WTC11 (cell line): ENCODE measurements around the gene SH3BP4. TPM values are rescaled to one million over a fixed set of nuclear protein-coding genes. Genes with fewer than 3 reads are reported as not detected.

Experiments
- ATAC-seq: fragments of 200-7000 bp; cut with Tn5 transposase; 2 replicates; pipeline ENCODE4 v1.10.0; 2021; ENCODE audit warnings: mild to moderate bottlenecking, moderate library complexity
- CTCF ChIA-PET: fragments of 300-600 bp; sonication (Branson Sonifier 250); formaldehyde crosslinking; loops from one replicate; lab custom pipeline; 2021; ENCODE audit warnings: antibody characterized with exemption; lab: Charles Lee
- POLR2A ChIA-PET: fragments of 350-600 bp; sonication (Branson Sonifier 250); formaldehyde crosslinking; loops from one replicate; lab custom pipeline; 2021; ENCODE audit warnings: antibody characterized with exemption; lab: Charles Lee
- DNase-seq: peaks from one replicate; pipeline ENCODE4 v3.0.0; 2021; ENCODE audit warnings: low spot score
- H3K27ac Mint-ChIP-seq: 2 replicates; pipeline ENCODE4 v1.8.0; 2021; ENCODE audit warnings: mixed read lengths
- H3K27me3 Mint-ChIP-seq: 2 replicates; pipeline ENCODE4 v1.8.0; 2021; ENCODE audit warnings: low read depth, mild to moderate bottlenecking, moderate library complexity, mixed read lengths
- H3K36me3 Mint-ChIP-seq: 2 replicates; pipeline ENCODE4 v1.8.0; 2021; ENCODE audit warnings: mixed read lengths
- H3K4me1 Mint-ChIP-seq: 2 replicates; pipeline ENCODE4 v1.8.0; 2022; ENCODE audit warnings: mixed read lengths
- H3K4me3 Mint-ChIP-seq: 2 replicates; pipeline ENCODE4 v1.8.0; 2021; ENCODE audit warnings: mild to moderate bottlenecking, moderate library complexity, mixed read lengths
- H3K9me3 Mint-ChIP-seq: 2 replicates; pipeline ENCODE4 v1.8.0; 2021; ENCODE audit warnings: mixed read lengths
- AR ChIP-seq: fragments of 250-450 bp; sonication (Bioruptor Pico); IDR thresholded peaks from 2 replicates; pipeline ENCODE4 v1.9.0; 2021; ENCODE audit warnings: mild to moderate bottlenecking
- ARID4B ChIP-seq: sonication (generic); formaldehyde crosslinking; IDR thresholded peaks from 2 replicates; pipeline ENCODE4 v1.8.0; 2023; ENCODE audit warnings: missing genetic modification reagents, mild to moderate bottlenecking, borderline replicate concordance
- CREB1 ChIP-seq: sonication (generic); formaldehyde crosslinking; IDR thresholded peaks from 2 replicates; pipeline ENCODE4 v1.8.0; 2023; ENCODE audit warnings: mild to moderate bottlenecking, missing genetic modification reagents
- CREM ChIP-seq: sonication (generic); formaldehyde crosslinking; IDR thresholded peaks from 2 replicates; pipeline ENCODE4 v1.8.1; 2022; ENCODE audit warnings: mild to moderate bottlenecking, missing genetic modification reagents, moderate library complexity
- ERG ChIP-seq: fragments of 250-450 bp; sonication (Bioruptor Pico); IDR thresholded peaks from 2 replicates; pipeline ENCODE4 v1.8.0; 2021; ENCODE audit warnings: mild to moderate bottlenecking
- FOXJ3 ChIP-seq: sonication (generic); formaldehyde crosslinking; IDR thresholded peaks from 2 replicates; pipeline ENCODE4 v1.9.0; 2021; ENCODE audit warnings: missing genetic modification reagents, mild to moderate bottlenecking, borderline replicate concordance
- FOXK1 ChIP-seq: sonication (generic); formaldehyde crosslinking; IDR thresholded peaks from 2 replicates; pipeline ENCODE4 v1.8.0; 2022; ENCODE audit warnings: mild to moderate bottlenecking, moderate library complexity, missing genetic modification reagents
- JAZF1 ChIP-seq: fragments of 250-450 bp; sonication (Bioruptor Pico); IDR thresholded peaks from 2 replicates; pipeline ENCODE4 v1.9.0; 2021; ENCODE audit warnings: moderate library complexity, mild to moderate bottlenecking, inconsistent platforms
- MLX ChIP-seq: sonication (generic); formaldehyde crosslinking; IDR thresholded peaks from 2 replicates; pipeline ENCODE4 v1.8.1; 2023; ENCODE audit warnings: mild to moderate bottlenecking, missing genetic modification reagents, moderate library complexity
- NFE2L1 ChIP-seq: sonication (generic); formaldehyde crosslinking; IDR thresholded peaks from 2 replicates; pipeline ENCODE4 v1.8.1; 2023; ENCODE audit warnings: missing genetic modification reagents
- NR1H2 ChIP-seq: sonication (generic); formaldehyde crosslinking; IDR thresholded peaks from 2 replicates; pipeline ENCODE4 v1.9.0; 2021; ENCODE audit warnings: mild to moderate bottlenecking, moderate library complexity, missing genetic modification reagents
- RELA ChIP-seq: sonication (generic); formaldehyde crosslinking; IDR thresholded peaks from 2 replicates; pipeline ENCODE4 v1.8.1; 2022; ENCODE audit warnings: missing genetic modification reagents, mild to moderate bottlenecking, borderline replicate concordance
- SMAD3 ChIP-seq: sonication (generic); formaldehyde crosslinking; IDR thresholded peaks from 2 replicates; pipeline ENCODE4 v1.8.0; 2022; ENCODE audit warnings: missing genetic modification reagents, mild to moderate bottlenecking, borderline replicate concordance
- TCF7 ChIP-seq: sonication (generic); formaldehyde crosslinking; IDR thresholded peaks from 2 replicates; pipeline ENCODE4 v1.8.0; 2022; ENCODE audit warnings: mild to moderate bottlenecking, low read depth, missing genetic modification reagents, moderate library complexity
- ZNF138 ChIP-seq: sonication (generic); formaldehyde crosslinking; conservative IDR thresholded peaks from 2 replicates; pipeline ENCODE4 v1.8.1; 2022; ENCODE audit warnings: mild to moderate bottlenecking, moderate library complexity, missing genetic modification reagents
- ZNF232 ChIP-seq: sonication (generic); formaldehyde crosslinking; IDR thresholded peaks from 2 replicates; pipeline ENCODE4 v1.8.0; 2022; ENCODE audit warnings: mild to moderate bottlenecking, missing genetic modification reagents
- ZNF263 ChIP-seq: sonication (generic); formaldehyde crosslinking; IDR thresholded peaks from 2 replicates; pipeline ENCODE4 v1.8.1; 2022; ENCODE audit warnings: low read depth, mild to moderate bottlenecking, moderate library complexity, missing genetic modification reagents
- ZNF416 ChIP-seq: fragments of 250-450 bp; sonication (Bioruptor Pico); IDR thresholded peaks from 2 replicates; pipeline ENCODE4 v1.9.0; 2021; ENCODE audit warnings: mild to moderate bottlenecking, inconsistent platforms
- ZSCAN18 ChIP-seq: fragments of 250-450 bp; sonication (Bioruptor Pico); IDR thresholded peaks from 2 replicates; pipeline ENCODE4 v2.1.2; 2022; ENCODE audit warnings: mild to moderate bottlenecking, moderate library complexity
- total RNA-seq: library from RNA; stranded (reverse); gene quantifications from 3 replicates; pipeline ENCODE4 v1.2.3, GENCODE V29; 2021

SH3BP4 gene
- total RNA-seq, 1 experiment from 2014 or later: 44.4 TPM

GRCh38 chr2:234955971-234956509 lies 4.2 kb downstream of the SH3BP4 start:
- H3K27me3 Mint-ChIP-seq: peaks cover 12% of the 10 kb centered on the region
- H3K4me1 Mint-ChIP-seq: peaks cover 84% of the 10 kb centered on the region
- peak; percentile 1 for DNase-seq
- peak overlapping the region; percentile 90 for H3K27ac Mint-ChIP-seq
- H3K4me3 Mint-ChIP-seq: no peak overlapping the region
- ATAC-seq: no peak
- H3K9me3 Mint-ChIP-seq: no peaks in the 10 kb centered on the region
- CTCF ChIA-PET: interaction anchor here (0.8 to 1.2 kb wide), 2 partner anchors 43 to 74 kb away, joined by 3 read pairs; no protein-coding TSS in a partner anchor
- TF ChIP-seq NR1H2 (CRISPR knock-in tag): no peak
- TF ChIP-seq ZNF138 (CRISPR knock-in tag): no peak
- no peak for TF ChIP-seq MLX (CRISPR knock-in tag)
- TF ChIP-seq ARID4B (CRISPR knock-in tag): no peak
- TF ChIP-seq FOXK1: no peak
- TF ChIP-seq ZNF263: no peak
- TF ChIP-seq SMAD3 (CRISPR knock-in tag): no peak
- TF ChIP-seq FOXJ3 (CRISPR knock-in tag): no peak
- TF ChIP-seq AR (CRISPR knock-in tag): no peak
- TF ChIP-seq ZNF416 (CRISPR knock-in tag): no peak
- TF ChIP-seq CREB1 (CRISPR knock-in tag): no peak
- TF ChIP-seq RELA (CRISPR knock-in tag): no peak
- TF ChIP-seq JAZF1 (CRISPR knock-in tag): no peak
- no peak for TF ChIP-seq ZSCAN18
- TF ChIP-seq TCF7 (CRISPR knock-in tag): no peak
- TF ChIP-seq, all 79 proteins: peak for 0
- POLR2A ChIA-PET: interaction anchor here (0.5 kb wide), 1 partner anchor 273 kb away, joined by 4 read pairs; no protein-coding TSS in a partner anchor
- H3K36me3 Mint-ChIP-seq: no peaks in the 10 kb centered on the region

- no peaks in the 10 kb centered on the region for H3K36me3 Mint-ChIP-seq
- ATAC-seq: no peak
- no peak for TF ChIP-seq ZNF232 (CRISPR knock-in tag)
- no peak for TF ChIP-seq NFE2L1
- TF ChIP-seq CREM (CRISPR knock-in tag): no peak
- TF ChIP-seq ERG (CRISPR knock-in tag): no peak
- no peak for TF ChIP-seq RELA (CRISPR knock-in tag)
- TF ChIP-seq, all 79 proteins: peak for 0
- Mint-ChIP-seq H3K9me3 (no peaks in the 10 kb centered on the region), H3K4me3 (no peak overlapping the region), H3K27ac (peak overlapping the region; percentile 28), H3K27me3 (peaks cover 8% of the 10 kb centered on the region), H3K4me1 (peaks cover 87% of the 10 kb centered on the region)
- POLR2A ChIA-PET: no interaction called here
- no peak for DNase-seq
- CTCF ChIA-PET: interaction anchor here (1.2 to 1.3 kb wide), 2 partner anchors 48 to 150 kb away, joined by 4 read pairs; no protein-coding TSS in a partner anchor
These were observed 6.0 kb downstream of the SH3BP4 start for GRCh38 chr2:234957834-234958135.
